Pericardium fibroblast (primary cell): ENCODE measurements around the gene PCDHAC1. TPM values are rescaled to one million over a fixed set of nuclear protein-coding genes. Genes with fewer than 3 reads are reported as not detected.

Experiments used
- total RNA-seq: library from RNA; depleted of rRNA; stranded (reverse); fragments of >200 nt; gene quantifications from 2 replicates; pipeline ENCODE4 v1.2.3, GENCODE V29; 2015

The PCDHAC1 gene
- under 0.01 and 0.34 TPM in 2 replicates for total RNA-seq

DNA sequence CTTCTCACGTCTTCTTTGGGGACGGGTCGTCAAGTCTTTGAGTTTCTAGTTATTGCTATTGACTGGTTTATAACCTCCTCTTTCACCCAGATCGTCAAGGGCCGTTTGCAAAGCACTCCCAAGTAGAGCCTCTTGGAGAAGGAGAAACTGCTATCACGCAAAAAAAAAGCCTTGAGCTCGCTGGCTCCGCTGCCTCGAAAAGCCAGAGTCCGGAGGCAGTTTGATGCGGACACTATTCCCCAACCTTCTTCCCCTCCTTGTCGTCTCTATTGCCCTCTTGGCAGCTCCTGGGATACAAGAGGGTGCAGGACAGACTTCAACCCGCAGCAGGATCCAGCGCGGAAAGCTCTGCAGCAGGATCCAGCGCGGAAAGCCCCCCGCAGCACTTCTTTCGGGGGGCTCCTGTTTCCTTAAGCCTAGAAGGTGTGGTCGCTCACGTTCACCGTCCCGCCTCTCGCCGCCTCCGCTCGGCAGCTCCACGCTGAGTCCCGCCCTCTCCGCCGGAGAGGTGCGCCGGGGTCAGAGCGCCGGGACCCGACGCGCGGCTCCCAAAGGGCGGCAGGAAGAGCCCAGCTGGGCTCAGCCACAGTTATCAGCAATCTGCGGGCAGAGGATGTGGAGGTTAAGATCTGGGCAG is at the start of gene PCDHAC1:
Gene PCDHAC1, plus strand, starts transcription at position 494 of the 637 bp plus-strand sequence. CDS start 594 bp downstream, outside the sequence.

GRCh38 chr5:140881889-140882590 is 44.1 kb upstream of the PCDHAC1 start, which contains the start of gene PCDHA13:
Gene PCDHA13 (plus strand): TSS chr5:140882124. CDS start chr5:140882269, 145 bp downstream.

GRCh38 chr5:140966293-140967225 is 40.5 kb downstream of the PCDHAC1 start, which contains the start of gene PCDHAC2:
Gene PCDHAC2 (plus strand): TSS chr5:140966476. CDS start chr5:140966767, 291 bp downstream.

Other genes starting within 250 kb of the PCDHAC1 start
- 51.8 and 56.4 TPM in 2 replicates for gene HARS1, start 234.9 kb upstream of the PCDHAC1 start, total RNA-seq
- 15.4 and 18.9 TPM in 2 replicates for gene HARS2, start 234.8 kb upstream of the PCDHAC1 start, total RNA-seq
- 26.7 and 33.5 TPM in 2 replicates for gene ZMAT2, start 225.9 kb upstream of the PCDHAC1 start, total RNA-seq
- gene PCDHA1, start 140.2 kb upstream of the PCDHAC1 start, total RNA-seq, result not detected in 2 replicates
- gene PCDHA2, start 131.4 kb upstream of the PCDHAC1 start, total RNA-seq, result not detected in 2 replicates
- gene PCDHA3, start 125.2 kb upstream of the PCDHAC1 start, total RNA-seq, result 0.12 TPM in 1 of 2 replicates, not detected in the other
- gene PCDHA4, start 119.2 kb upstream of the PCDHAC1 start, total RNA-seq, result 0.23 TPM in 1 of 2 replicates, not detected in the other
- gene PCDHA5, start 104.7 kb upstream of the PCDHAC1 start, total RNA-seq, result under 0.01 TPM in 1 of 2 replicates, not detected in the other
- 0.17 and 0.35 TPM in 2 replicates for gene PCDHA6, start 98.3 kb upstream of the PCDHAC1 start, total RNA-seq
- 0.09 and 0.12 TPM in 2 replicates for gene PCDHA7, start 92.0 kb upstream of the PCDHAC1 start, total RNA-seq
- gene PCDHA8, start 85.1 kb upstream of the PCDHAC1 start, total RNA-seq, result 0.09 TPM in 1 of 2 replicates, not detected in the other
- gene PCDHA9, start 77.9 kb upstream of the PCDHAC1 start, total RNA-seq, result not detected in 2 replicates
- under 0.01 TPM in 2 replicates for gene PCDHA10, start 70.4 kb upstream of the PCDHAC1 start, total RNA-seq
- gene PCDHA11, start 57.3 kb upstream of the PCDHAC1 start, total RNA-seq, result not detected in 2 replicates
- gene PCDHA12, start 51.0 kb upstream of the PCDHAC1 start, total RNA-seq, result not detected in 2 replicates
- gene PCDHA13, start 44.2 kb upstream of the PCDHAC1 start, total RNA-seq, result not detected in 2 replicates
- 0.60 and 2.6 TPM in 2 replicates for gene PCDHAC2, start 40.2 kb downstream of the PCDHAC1 start, total RNA-seq
- gene PCDHB1, start 125.1 kb downstream of the PCDHAC1 start, total RNA-seq, result not detected in 2 replicates
- 0.09 and 0.93 TPM in 2 replicates for gene PCDHB2, start 168.3 kb downstream of the PCDHAC1 start, total RNA-seq
- gene PCDHB3, start 174.2 kb downstream of the PCDHAC1 start, total RNA-seq, result 0.23 TPM in 1 of 2 replicates, not detected in the other
- gene PCDHB4, start 195.5 kb downstream of the PCDHAC1 start, total RNA-seq, result 0.35 and 0.94 TPM in 2 replicates
- gene PCDHB5, start 208.9 kb downstream of the PCDHAC1 start, total RNA-seq, result 0.34 and 2.2 TPM in 2 replicates
- gene PCDHB6, start 223.8 kb downstream of the PCDHAC1 start, total RNA-seq, result 0.12 TPM in 1 of 2 replicates, not detected in the other
- gene PCDHB7, start 246.3 kb downstream of the PCDHAC1 start, total RNA-seq, result 0.23 and 0.34 TPM in 2 replicates